HG03175 (cell line): ENCODE results near the gene CALR.
A peak's percentile ranks its signal among the peaks of the same experiment; 100 is the strongest.
"Not testable (repeated sequence)": the region's sequence is repeated elsewhere in the genome, so short reads cannot be mapped to it uniquely, and the experiment has no call there.

Experiments
- ATAC-seq: cut with Tn5 transposase; IDR thresholded peaks from one replicate; pipeline ENCODE4 v1.9.1; 2021; ENCODE audit warnings: mild to moderate bottlenecking, moderate library complexity; ENCODE audit not compliant: unreplicated experiment

CALR gene

GRCh38 chr19:12937927-12938778 lies at the start of gene CALR:
Gene CALR (plus strand): TSS chr19:12938609. CDS start chr19:12938680, 71 bp downstream.
- peak; percentile 88 for ATAC-seq

DNA sequence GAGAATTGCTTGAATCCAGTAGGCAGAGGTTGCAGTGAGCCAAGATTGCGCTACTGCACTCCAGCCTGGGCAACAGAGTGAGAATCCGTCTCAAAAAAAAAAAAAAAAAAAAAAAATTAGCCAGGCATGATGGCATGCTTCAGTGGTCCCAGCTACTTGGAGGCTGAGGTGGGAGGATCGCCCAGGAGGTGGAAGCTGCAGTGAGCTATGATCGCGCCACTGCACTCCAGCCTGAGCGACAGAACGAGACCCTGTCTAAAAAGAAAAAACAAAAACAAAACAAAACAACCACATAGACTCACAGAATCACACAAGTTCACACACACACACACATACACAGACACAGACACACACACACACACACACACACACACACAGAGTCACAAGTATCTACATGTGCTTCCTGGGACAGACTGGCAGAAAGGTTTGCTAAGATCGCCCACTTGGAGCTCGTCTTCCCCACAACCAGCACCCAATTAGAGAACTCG lies 48.1 kb upstream of the CALR start:
- not testable (repeated sequence) for ATAC-seq

DNA sequence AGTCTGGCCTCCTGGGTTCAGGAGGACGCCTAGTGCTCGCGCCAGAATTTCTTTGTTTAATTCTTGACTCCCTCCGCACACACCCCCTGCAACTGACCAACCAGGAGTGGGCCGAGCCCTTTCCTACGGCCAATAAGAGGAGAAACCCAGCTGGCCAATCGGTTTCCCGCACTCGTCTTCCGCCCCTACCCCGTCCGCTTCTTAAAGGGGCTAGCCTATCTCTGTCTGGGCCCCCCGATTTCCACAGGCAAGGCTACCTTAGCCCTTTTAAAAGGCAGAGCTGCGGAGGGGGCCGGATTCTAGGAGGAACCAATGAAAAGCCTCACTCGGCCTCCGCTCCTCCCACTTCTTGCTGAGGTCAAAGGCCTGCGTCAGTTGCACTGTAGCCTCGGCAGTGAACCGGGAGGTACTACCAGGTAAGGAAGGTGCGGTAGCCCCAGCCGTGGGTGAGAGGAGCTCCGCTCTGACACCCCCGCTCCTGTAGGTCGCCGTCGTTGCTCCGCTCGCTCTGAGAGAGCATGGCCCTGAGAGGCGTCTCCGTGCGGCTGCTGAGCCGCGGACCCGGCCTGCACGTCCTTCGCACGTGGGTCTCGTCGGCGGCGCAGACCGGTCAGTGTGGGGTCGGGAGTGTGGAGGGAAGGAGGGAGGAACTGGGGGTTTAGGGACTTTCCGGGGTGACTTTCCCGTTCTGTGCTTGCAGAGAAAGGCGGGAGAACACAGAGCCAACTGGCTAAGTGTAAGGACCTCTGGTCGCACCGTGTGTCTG lies 47.4 kb upstream of the CALR start, which contains the start of gene GCDH:
Gene GCDH, plus strand, starts transcription at position 374 of the 766 bp plus-strand sequence. Its CDS starts 145 bp downstream, at position 519.
- ATAC-seq, result peak; percentile 93

GRCh38 chr19:12891553-12892021 lies 46.8 kb upstream of the CALR start:
- no peak for ATAC-seq

DNA sequence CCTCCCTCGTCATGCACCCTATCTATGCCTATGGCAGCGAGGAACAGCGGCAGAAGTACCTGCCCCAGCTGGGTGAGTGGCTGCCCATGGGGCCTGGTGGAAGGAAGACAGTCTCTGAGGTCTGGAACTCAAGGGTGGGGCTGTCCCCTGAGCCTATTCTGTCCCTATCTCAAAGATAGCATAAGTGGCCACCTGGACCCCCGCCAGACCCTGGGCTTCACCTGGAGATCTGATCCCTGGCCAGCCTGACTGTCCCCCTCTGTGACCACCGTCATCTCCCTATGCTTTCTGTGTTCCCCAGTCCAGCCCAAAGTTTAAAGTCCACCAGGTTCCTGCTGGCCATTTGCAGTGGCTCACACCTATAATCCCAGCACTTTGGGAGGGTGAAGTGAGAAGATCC lies 44.8 kb upstream of the CALR start:
- ATAC-seq, result no peak

DNA sequence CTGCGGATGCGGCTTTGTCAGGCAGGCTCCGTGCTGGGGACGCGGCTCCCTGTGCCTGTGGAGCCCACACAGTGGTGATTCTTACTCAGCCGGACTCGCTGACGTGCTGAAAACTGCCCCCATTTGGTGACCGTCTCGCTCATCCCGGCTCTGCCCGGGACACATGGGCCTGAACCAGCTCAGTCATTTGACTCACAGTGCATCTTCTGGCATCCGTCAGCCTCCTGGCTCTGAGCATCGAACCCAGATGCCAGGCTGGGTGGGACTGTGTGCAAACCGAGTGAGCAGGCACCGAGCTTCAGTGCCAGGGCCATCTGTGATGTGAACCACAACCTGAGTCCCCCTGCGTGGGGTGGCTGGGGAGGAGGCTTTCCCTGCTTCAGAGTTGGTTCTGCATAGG lies 41.9 kb upstream of the CALR start:
- no peak for ATAC-seq

- peak; percentile 77 for ATAC-seq
These were observed 38.4 kb upstream of the CALR start for GRCh38 chr19:12899891-12900518.

- no peak for ATAC-seq
These were observed 31.2 kb upstream of the CALR start for GRCh38 chr19:12907166-12907565.

DNA sequence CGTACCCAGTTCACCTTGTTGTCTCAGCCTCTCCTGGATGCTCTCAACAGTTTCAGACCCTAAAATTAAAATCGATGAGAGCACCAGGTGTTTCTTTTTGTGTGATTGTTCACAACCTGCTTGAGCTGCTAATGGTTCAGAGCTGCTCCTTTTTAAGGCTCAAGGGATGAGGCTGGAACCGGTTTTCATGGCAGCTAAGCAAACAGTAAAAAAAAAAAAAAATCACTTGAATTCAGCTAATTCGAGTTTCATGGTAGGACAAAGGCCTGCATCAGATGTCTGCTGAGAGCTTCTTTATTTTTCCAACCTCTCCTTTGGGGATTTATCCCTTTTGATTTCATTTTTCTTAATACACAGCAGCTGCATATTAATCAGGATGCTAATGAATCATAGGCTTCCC lies 25.8 kb upstream of the CALR start:
- no peak for ATAC-seq

GRCh38 chr19:12913011-12913561 lies 25.3 kb upstream of the CALR start:
- ATAC-seq, result no peak

- no peak for ATAC-seq
These were observed 24.3 kb upstream of the CALR start for GRCh38 chr19:12913851-12914690.

GRCh38 chr19:12915860-12916259 lies 22.5 kb upstream of the CALR start:
- ATAC-seq, result not testable (repeated sequence)

- no peak for ATAC-seq
These were observed 20.2 kb upstream of the CALR start for GRCh38 chr19:12918253-12918652.

GRCh38 chr19:12921047-12921446 lies 17.4 kb upstream of the CALR start:
- no peak for ATAC-seq

DNA sequence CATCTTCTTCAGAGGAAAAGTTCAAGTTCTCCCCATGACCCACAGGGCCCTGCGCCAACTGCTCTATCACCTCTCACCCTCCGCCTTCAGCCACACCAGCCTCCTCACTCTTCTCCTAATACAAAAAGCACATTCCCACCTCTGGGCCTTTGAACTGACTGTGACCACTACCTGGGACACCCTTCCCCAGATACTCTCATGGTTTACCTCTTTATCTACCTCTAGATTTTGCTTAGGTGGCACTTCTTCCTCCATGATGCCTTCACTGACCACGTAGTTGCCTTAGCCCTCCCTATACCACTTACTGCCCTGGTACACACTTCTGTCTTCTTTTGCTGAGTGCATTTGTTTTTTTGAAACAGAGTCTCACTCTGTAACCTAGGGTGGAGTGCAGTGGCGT lies 15.4 kb upstream of the CALR start:
- no peak for ATAC-seq

GRCh38 chr19:12924621-12925310 lies 13.6 kb upstream of the CALR start:
- no peak for ATAC-seq

- no peak for ATAC-seq
These were observed 8.3 kb upstream of the CALR start for GRCh38 chr19:12930002-12930645.

DNA sequence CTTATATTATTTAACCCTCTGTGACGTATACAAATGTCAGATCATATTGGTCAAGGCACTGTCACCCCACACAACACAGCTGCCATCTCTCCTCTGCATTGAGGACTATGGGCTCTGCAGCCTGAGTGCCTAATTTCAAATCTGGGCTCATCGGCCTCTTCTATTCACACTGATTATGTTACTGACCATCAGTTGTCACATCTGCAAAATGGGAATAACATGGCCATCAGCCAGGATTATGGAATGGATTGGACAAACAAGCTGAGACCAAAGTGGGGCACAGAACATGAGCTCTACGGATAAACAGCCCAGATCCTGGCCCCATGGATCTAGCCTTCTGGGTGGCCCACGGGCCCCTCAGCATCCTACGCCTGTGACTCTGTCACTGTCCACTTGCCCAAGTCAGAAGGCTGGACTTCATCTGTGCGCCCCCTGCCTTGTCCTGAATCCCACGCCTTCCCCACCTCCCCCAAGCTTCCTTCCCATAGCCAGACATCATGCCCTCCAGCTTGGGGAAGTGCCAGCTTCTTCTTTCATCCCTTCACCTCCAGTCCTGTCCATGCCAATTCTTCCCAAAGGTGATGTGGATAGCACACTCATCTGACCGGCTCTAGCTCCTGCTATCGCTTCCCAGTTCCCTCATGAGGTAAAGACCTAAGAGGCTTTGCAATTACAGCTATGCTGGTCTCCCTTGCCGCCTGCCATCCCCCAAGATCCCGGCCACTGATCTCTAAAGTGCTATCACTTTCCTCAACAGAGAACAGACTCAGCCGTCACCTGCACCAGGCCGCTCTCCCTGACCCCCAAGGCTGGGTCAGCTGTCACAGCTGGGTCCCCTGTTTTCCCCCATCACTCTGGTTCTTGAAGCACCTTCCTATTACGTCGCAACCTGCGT lies 5.8 kb upstream of the CALR start:
- no peak for ATAC-seq
